GM23338 (cell line): ENCODE measurements around the gene IDUA. TPM values are rescaled to one million over a fixed set of nuclear protein-coding genes. Genes with fewer than 3 reads are reported as not detected.
A peak's percentile ranks its signal among the peaks of the same experiment; 100 is the strongest.

ENCODE experiments used
- ATAC-seq: fragments of 200-7000 bp; cut with Tn5 transposase; 3 replicates; pipeline ENCODE4 v1.9.1; 2020
- DNase-seq: peaks from one replicate; pipeline ENCODE4 v3.0.0-alpha.2; 2015; ENCODE audit warnings: low spot score
- H2AFZ ChIP-seq: fragments of 200-600 bp; sonication (generic); 2 replicates; pipeline ENCODE4 v1.8.0; 2016; ENCODE audit warnings: antibody characterized with exemption, mild to moderate bottlenecking, moderate library complexity
- H3F3A ChIP-seq: fragments of 200-600 bp; sonication (generic); replicated peaks from 2 replicates; pipeline ENCODE4 v1.8.0; 2017; ENCODE audit warnings: antibody characterized with exemption, mixed run types, low read depth
- H3K27ac ChIP-seq: fragments of 200-600 bp; sonication (generic); 2 replicates; pipeline ENCODE4 v1.6.1; 2016; ENCODE audit warnings: low read depth
- H3K27me3 ChIP-seq: fragments of 200-600 bp; sonication (generic); 2 replicates; pipeline ENCODE4 v1.8.0; 2016; ENCODE audit warnings: mild to moderate bottlenecking, mixed run types, moderate library complexity; ENCODE audit not compliant: insufficient read depth
- H3K36me3 ChIP-seq: fragments of 200-600 bp; sonication (generic); 2 replicates; pipeline ENCODE4 v1.8.0; 2016; ENCODE audit warnings: mild to moderate bottlenecking; ENCODE audit not compliant: insufficient read depth
- H3K4me1 ChIP-seq: fragments of 200-600 bp; sonication (generic); 2 replicates; pipeline ENCODE4 v1.8.0; 2016; ENCODE audit warnings: mild to moderate bottlenecking, moderate library complexity; ENCODE audit not compliant: insufficient read depth
- H3K4me2 ChIP-seq: fragments of 200-600 bp; sonication (generic); 2 replicates; pipeline ENCODE4 v1.7.1; 2017; ENCODE audit warnings: mixed run types
- H3K4me3 ChIP-seq: fragments of 200-600 bp; sonication (generic); 2 replicates; pipeline ENCODE4 v1.6.1; 2016; ENCODE audit warnings: mixed run types
- H3K79me2 ChIP-seq: fragments of 200-600 bp; sonication (generic); replicated peaks from 2 replicates; pipeline ENCODE4 v1.8.0; 2017; ENCODE audit warnings: mild to moderate bottlenecking; ENCODE audit not compliant: insufficient read depth
- H3K9me2 ChIP-seq: fragments of 200-600 bp; sonication (generic); 2 replicates; pipeline ENCODE4 v1.8.0; 2017; ENCODE audit not compliant: insufficient read depth
- H4K20me1 ChIP-seq: fragments of 200-600 bp; sonication (generic); replicated peaks from 2 replicates; pipeline ENCODE4 v1.8.0; 2017; ENCODE audit warnings: mild to moderate bottlenecking; ENCODE audit not compliant: insufficient read depth
- H3K27ac Mint-ChIP-seq: 2 replicates; pipeline ENCODE4 v1.8.0; 2020; ENCODE audit warnings: inconsistent platforms, mild to moderate bottlenecking, moderate library complexity, mixed read lengths
- H3K27me3 Mint-ChIP-seq: 3 replicates; pipeline ENCODE4 v1.8.0; 2022; ENCODE audit warnings: low read depth, mild to moderate bottlenecking, moderate library complexity, mixed read lengths, inconsistent platforms; ENCODE audit not compliant: insufficient read depth, poor library complexity
- H3K36me3 Mint-ChIP-seq: 3 replicates; pipeline ENCODE4 v1.8.0; 2021; ENCODE audit warnings: low read depth, mild to moderate bottlenecking, inconsistent platforms, moderate library complexity, mixed read lengths
- H3K4me1 Mint-ChIP-seq: 3 replicates; pipeline ENCODE4 v1.8.0; 2020; ENCODE audit warnings: mild to moderate bottlenecking, inconsistent platforms, mixed read lengths
- H3K4me3 Mint-ChIP-seq: 3 replicates; pipeline ENCODE4 v1.8.0; 2021; ENCODE audit warnings: moderate library complexity, mild to moderate bottlenecking, inconsistent platforms, mixed read lengths
- H3K9me3 Mint-ChIP-seq: 3 replicates; pipeline ENCODE4 v1.8.0; 2020; ENCODE audit warnings: moderate library complexity, mild to moderate bottlenecking, inconsistent platforms, mixed read lengths
- EZH2 ChIP-seq: fragments of 200-600 bp; sonication (generic); IDR thresholded peaks from one replicate; pipeline ENCODE4 v1.8.0; 2017; ENCODE audit warnings: antibody characterized with exemption, mild to moderate bottlenecking, low read depth; ENCODE audit not compliant: unreplicated experiment
- ZNF114 ChIP-seq: fragments of 250-450 bp; sonication (Bioruptor Pico); IDR thresholded peaks from 2 replicates; pipeline ENCODE4 v1.5.0; 2020; ENCODE audit warnings: mild to moderate bottlenecking, moderate library complexity
- ZNF331 ChIP-seq: fragments of 250-450 bp; sonication (Bioruptor Pico); IDR thresholded peaks from 2 replicates; pipeline ENCODE4 v1.5.0; 2020; ENCODE audit warnings: low read depth, mild to moderate bottlenecking, moderate library complexity
- polyA plus RNA-seq: library from polyadenylated mRNA; unstranded; fragments of >200 nt; fragmentation: Nextera tagmentation; extraction: Ambion mirVana; gene quantifications from 2 replicates; pipeline ENCODE4 v1.2.1, GENCODE V29; 2016
- total RNA-seq: library from RNA; depleted of rRNA; stranded (reverse); fragments of >200 nt; shearing (Covaris generic); gene quantifications from 2 replicates; pipeline ENCODE4 v1.2.3, GENCODE V29; 2014
- TF ChIP-seq, protein P1 (sequence below), 2 experiments: fragments of 200-600 bp in 1 of 2; sonication (generic) in 1 of 2; conservative IDR thresholded peaks; 2 replicates each; pipeline versions ENCODE4 v1.5.1 to v1.6.1; 2016 to 2017; ENCODE audit warnings: antibody characterized with exemption in 2 of 2, low read depth in 2 of 2, mild to moderate bottlenecking in 2 of 2, moderate library complexity in 1 of 2
- TF ChIP-seq, protein P2 (sequence below): IDR thresholded peaks from 2 replicates; pipeline ENCODE4 v1.6.1; 2016; ENCODE audit warnings: antibody characterized with exemption

IDUA gene
- total and polyA plus RNA-seq, 2 experiments from 2014 or later = 1.3 to 6.1 TPM

DNA sequence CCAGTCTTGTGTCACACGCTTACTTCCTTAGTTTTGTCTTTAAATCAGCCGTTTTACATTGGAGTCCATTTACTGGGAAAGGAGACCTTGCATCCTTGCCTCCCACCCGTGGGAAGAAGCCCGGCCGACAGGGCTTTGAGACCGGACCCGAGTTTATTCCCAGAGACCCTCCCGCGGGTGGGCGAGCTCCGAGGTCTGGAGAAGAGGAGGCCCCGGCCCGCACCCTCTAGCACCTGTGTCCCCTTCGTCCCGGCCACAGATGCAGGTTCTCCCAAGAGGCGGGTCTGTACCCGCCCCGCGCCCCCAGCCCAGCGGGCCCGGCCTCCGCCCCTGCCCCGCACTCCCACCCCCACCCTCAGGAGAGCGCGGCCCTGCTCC is 10.1 kb downstream of the IDUA start (continued):
- TF ChIP-seq, protein P1, sequence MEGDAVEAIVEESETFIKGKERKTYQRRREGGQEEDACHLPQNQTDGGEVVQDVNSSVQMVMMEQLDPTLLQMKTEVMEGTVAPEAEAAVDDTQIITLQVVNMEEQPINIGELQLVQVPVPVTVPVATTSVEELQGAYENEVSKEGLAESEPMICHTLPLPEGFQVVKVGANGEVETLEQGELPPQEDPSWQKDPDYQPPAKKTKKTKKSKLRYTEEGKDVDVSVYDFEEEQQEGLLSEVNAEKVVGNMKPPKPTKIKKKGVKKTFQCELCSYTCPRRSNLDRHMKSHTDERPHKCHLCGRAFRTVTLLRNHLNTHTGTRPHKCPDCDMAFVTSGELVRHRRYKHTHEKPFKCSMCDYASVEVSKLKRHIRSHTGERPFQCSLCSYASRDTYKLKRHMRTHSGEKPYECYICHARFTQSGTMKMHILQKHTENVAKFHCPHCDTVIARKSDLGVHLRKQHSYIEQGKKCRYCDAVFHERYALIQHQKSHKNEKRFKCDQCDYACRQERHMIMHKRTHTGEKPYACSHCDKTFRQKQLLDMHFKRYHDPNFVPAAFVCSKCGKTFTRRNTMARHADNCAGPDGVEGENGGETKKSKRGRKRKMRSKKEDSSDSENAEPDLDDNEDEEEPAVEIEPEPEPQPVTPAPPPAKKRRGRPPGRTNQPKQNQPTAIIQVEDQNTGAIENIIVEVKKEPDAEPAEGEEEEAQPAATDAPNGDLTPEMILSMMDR (conservative IDR thresholded peaks at IDR 0.05; ENCODE audit: low read depth in 2 of 2) = no peak
- TF ChIP-seq, protein P2, sequence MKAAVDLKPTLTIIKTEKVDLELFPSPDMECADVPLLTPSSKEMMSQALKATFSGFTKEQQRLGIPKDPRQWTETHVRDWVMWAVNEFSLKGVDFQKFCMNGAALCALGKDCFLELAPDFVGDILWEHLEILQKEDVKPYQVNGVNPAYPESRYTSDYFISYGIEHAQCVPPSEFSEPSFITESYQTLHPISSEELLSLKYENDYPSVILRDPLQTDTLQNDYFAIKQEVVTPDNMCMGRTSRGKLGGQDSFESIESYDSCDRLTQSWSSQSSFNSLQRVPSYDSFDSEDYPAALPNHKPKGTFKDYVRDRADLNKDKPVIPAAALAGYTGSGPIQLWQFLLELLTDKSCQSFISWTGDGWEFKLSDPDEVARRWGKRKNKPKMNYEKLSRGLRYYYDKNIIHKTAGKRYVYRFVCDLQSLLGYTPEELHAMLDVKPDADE = no peak
- TF ChIP-seq ZNF114 (CRISPR knock-in tag) = no peak
- no peak for TF ChIP-seq EZH2
- no peak for TF ChIP-seq ZNF331 (CRISPR knock-in tag)

DNA sequence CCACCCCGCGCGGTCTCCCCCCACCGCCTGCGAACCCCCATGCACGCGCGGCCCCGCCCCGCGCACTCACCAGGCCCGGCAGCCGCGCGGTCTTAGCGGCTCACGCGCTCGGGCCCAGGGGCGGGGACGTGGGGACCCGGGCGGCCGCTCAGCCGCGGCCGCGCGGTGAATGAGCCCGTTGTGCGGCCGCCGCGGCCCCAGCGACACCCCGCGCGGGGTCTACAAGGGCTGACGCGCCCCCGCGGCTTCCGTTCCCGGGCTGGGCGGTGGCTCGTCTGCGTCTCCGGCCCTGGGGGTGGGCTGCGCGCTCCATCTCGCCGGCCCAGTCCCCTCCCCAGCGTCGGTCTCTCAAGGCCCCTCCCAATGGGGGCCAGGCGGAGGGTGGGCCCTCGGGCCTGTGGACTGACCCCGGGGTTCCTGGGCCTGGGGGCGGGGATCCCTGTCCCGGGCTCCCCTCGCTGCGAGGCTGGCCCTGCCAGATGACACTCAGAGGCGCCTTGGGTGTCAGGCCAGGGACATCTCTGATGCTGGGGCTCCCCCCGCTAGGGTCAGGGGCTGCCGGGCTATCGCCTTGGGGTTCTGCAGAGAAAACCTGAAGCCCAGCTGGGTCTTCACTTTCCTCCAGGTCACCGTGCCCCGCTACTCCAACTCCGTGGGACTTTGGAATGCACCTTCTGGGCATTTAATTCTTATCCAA is 10.7 kb downstream of the IDUA start:
- Histone ChIP-seq H3K4me2 (peak overlapping the region; percentile 80), H3K4me1 (no peaks in the 10 kb centered on the region; the same call in 1 of the 2 replicates), H3K27me3 (peaks cover 67% of the 10 kb centered on the region), H3K9me2 (no peaks in the 10 kb centered on the region), H3K79me2 (no peaks in the 10 kb centered on the region), H4K20me1 (no peaks in the 10 kb centered on the region; the same call in 1 of the 2 replicates), H3F3A (no peaks in the 10 kb centered on the region), H3K27ac (no peak overlapping the region), H3K36me3 (no peaks in the 10 kb centered on the region), H3K4me3 (peak overlapping the region; percentile 57), H2AFZ (peak overlapping the region; percentile 43; the same call in 1 of the 2 replicates)
- Mint-ChIP-seq H3K9me3 (peaks cover 2% of the 10 kb centered on the region; the same call in 2 of the 3 replicates), H3K36me3 (no peaks in the 10 kb centered on the region), H3K4me3 (peak overlapping the region; percentile 38; the same call in 1 of the 3 replicates), H3K27me3 (peaks cover 58% of the 10 kb centered on the region), H3K27ac (no peak overlapping the region), H3K4me1 (peaks cover 4% of the 10 kb centered on the region; the same call in 2 of the 3 replicates)
- ATAC-seq (peak; percentile 14), DNase-seq (peak; percentile 55)
- TF ChIP-seq, protein P1 (conservative IDR thresholded peaks at IDR 0.05; ENCODE audit: low read depth in 2 of 2) = no peak
- TF ChIP-seq EZH2 (peak; percentile 56), ZNF331 (CRISPR knock-in tag) (no peak)
